Subcutaneous abdominal adipose tissue (tissue), 5 donors: ENCODE results near the gene RAG2.
A peak's percentile ranks its signal among the peaks of the same experiment; 100 is the strongest.

Source experiments
- H3K27ac ChIP-seq: one replicate; pipeline ENCODE4 v1.7.0; 2013; ENCODE audit warnings: low read depth, mild to moderate bottlenecking, inconsistent platforms, low read length, moderate library complexity
- H3K27me3 ChIP-seq, 5 donors: one replicate each; pipeline ENCODE4 v1.7.0; 2013; ENCODE audit warnings: low read length in 5 of 5, inconsistent platforms in 1 of 5; ENCODE audit not compliant: control insufficient read depth in 5 of 5, insufficient read depth in 4 of 5
- H3K36me3 ChIP-seq, 5 donors: one replicate each; pipeline ENCODE4 v1.7.0; 2013; ENCODE audit warnings: low read length in 5 of 5; ENCODE audit not compliant: control insufficient read depth in 5 of 5, insufficient read depth in 5 of 5
- H3K4me1 ChIP-seq, 5 donors: one replicate each; pipeline ENCODE4 v1.7.0; 2013; ENCODE audit warnings: low read length in 5 of 5, mild to moderate bottlenecking in 3 of 5, moderate library complexity in 1 of 5; ENCODE audit not compliant: control insufficient read depth in 5 of 5, insufficient read depth in 5 of 5
- H3K4me3 ChIP-seq, 5 donors: one replicate each; pipeline ENCODE4 v1.7.0; 2013; ENCODE audit warnings: low read length in 5 of 5, low read depth in 1 of 5
- H3K9ac ChIP-seq, 5 donors: one replicate each; pipeline ENCODE4 v1.7.0; 2013; ENCODE audit warnings: low read length in 5 of 5, mild to moderate bottlenecking in 4 of 5, moderate library complexity in 3 of 5
- H3K9me3 ChIP-seq, 5 donors: one replicate each; pipeline ENCODE4 v1.7.0; 2013; ENCODE audit warnings: low read length in 5 of 5; ENCODE audit not compliant: control insufficient read depth in 5 of 5
- donor health status: healthy.
- donor health status: healthy.
- donor health status: healthy.
- donor health status: healthy.
- donor health status: healthy.

Gene RAG2

GRCh38 chr11:36601155-36601554 lies 3.1 kb upstream of the RAG2 start:
- no peaks in the 10 kb centered on the region for H3K4me1 ChIP-seq
- no peak overlapping the region for H3K4me3 ChIP-seq
- H3K9me3 ChIP-seq = no peaks in the 10 kb centered on the region
- no peaks in the 10 kb centered on the region for H3K36me3 ChIP-seq
- H3K27ac ChIP-seq = no peak overlapping the region
- H3K9ac ChIP-seq = no peak overlapping the region
- no peaks in the 10 kb centered on the region for H3K27me3 ChIP-seq

GRCh38 chr11:36600180-36600579 lies 2.1 kb upstream of the RAG2 start:
- Histone ChIP-seq H3K9me3 (no peaks in the 10 kb centered on the region), H3K36me3 (no peaks in the 10 kb centered on the region), H3K4me1 (peaks cover 0 to 6% (median 5%) of the 10 kb centered on the region in 5 donors), H3K27me3 (no peaks in the 10 kb centered on the region), H3K9ac (no peak overlapping the region), H3K4me3 (no peak overlapping the region), H3K27ac (no peak overlapping the region)

DNA sequence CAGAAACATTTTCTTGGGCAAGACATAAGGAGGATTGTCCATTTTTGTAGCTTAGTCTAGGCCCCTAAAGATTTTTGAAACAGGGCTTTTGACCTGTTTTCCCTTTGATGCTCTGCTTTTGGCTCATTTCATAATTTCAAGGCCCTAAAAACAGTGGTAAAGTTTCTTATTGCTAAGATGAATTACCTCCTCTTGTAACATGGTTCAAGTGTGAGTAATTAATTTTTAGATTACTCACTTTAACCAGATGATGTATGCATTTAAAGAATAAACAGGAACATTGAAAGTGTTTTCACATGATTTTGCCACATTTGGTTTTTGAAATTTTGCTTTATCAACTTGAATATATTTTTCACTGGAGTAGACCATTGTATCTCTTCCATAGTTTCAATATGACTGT lies 1.2 kb downstream of the RAG2 start:
- H3K4me3 ChIP-seq = no peak overlapping the region
- no peak overlapping the region for H3K27ac ChIP-seq
- peaks cover 0 to 13% (median 11%) of the 10 kb centered on the region in 5 donors for H3K4me1 ChIP-seq
- no peaks in the 10 kb centered on the region for H3K9me3 ChIP-seq
- H3K36me3 ChIP-seq = no peaks in the 10 kb centered on the region
- H3K27me3 ChIP-seq = peaks cover 0 to 4% (median 0%) of the 10 kb centered on the region in 5 donors
- H3K9ac ChIP-seq = no peak overlapping the region

GRCh38 chr11:36594316-36594989 lies 3.6 kb downstream of the RAG2 start, which contains the start of gene IFTAP:
IFTAP (plus strand) TSS chr11:36594502; CDS start chr11:36610104, 15,602 bp downstream.
- H3K27ac ChIP-seq = peak within 1 kb of the TSS; percentile 54
- peak within 1 kb of the TSS; percentile 81 to 96 (median 88) for H3K9ac ChIP-seq
- H3K4me3 ChIP-seq = peak within 1 kb of the TSS; percentile 88 to 100 (median 98)
- H3K27me3 ChIP-seq = peaks cover 0 to 6% (median 0%) of the 10 kb centered on the region in 5 donors
- no peaks in the 10 kb centered on the region for H3K36me3 ChIP-seq
- no peaks in the 10 kb centered on the region for H3K9me3 ChIP-seq
- peaks cover 0 to 13% (median 11%) of the 10 kb centered on the region in 5 donors for H3K4me1 ChIP-seq

DNA sequence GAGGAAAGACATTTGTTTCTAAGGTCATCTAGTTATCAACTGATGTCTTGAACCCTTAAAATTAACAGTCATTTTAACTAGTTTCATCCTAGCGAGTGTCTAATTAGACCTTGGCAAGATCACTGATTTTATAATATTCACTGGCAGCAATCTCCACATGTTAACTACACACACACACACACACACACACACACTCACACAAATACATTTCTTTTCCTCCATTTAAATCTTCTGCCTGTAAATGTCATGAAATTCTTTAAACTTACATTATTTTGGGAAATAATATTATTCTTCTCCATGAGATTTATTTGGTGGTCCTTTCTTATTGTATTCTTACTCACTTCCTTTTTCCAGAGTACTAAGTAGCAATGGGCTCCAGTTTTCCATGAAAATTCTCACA lies 6.6 kb downstream of the RAG2 start:
- Histone ChIP-seq H3K4me1 (peaks cover 0 to 13% (median 11%) of the 10 kb centered on the region in 5 donors), H3K27ac (no peak overlapping the region), H3K9me3 (no peaks in the 10 kb centered on the region), H3K27me3 (peaks cover 0 to 13% (median 0%) of the 10 kb centered on the region in 5 donors), H3K36me3 (no peaks in the 10 kb centered on the region), H3K4me3 (no peak overlapping the region), H3K9ac (no peak overlapping the region)

GRCh38 chr11:36590513-36590912 lies 7.5 kb downstream of the RAG2 start:
- Histone ChIP-seq H3K9ac (no peak overlapping the region), H3K4me3 (no peak overlapping the region), H3K36me3 (no peaks in the 10 kb centered on the region), H3K27ac (no peak overlapping the region), H3K9me3 (no peaks in the 10 kb centered on the region), H3K4me1 (peaks cover 0 to 11% (median 9%) of the 10 kb centered on the region in 5 donors), H3K27me3 (peaks cover 0 to 13% (median 0%) of the 10 kb centered on the region in 5 donors)

DNA sequence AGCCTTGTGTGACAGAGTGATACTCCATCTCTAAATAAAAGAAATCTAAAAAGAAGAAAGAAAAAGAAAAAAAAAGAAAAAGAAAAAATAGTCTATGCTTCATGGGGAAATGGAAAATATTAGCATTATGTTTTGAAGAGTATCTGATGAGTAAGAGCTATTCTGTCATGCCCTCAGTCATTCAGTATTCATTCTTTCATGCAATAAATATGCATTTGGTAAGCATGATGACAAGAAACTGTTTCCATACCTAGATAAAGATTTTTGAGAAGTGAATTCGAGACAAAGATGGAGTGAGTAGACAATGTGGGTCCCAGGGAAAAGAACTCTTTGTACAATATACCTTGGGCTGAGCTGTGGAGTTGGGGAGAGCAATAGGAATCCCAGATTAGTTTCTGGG lies 9.9 kb downstream of the RAG2 start:
- Histone ChIP-seq H3K4me1 (no peaks in the 10 kb centered on the region), H3K27ac (no peak overlapping the region), H3K4me3 (no peak overlapping the region), H3K9me3 (no peaks in the 10 kb centered on the region), H3K36me3 (no peaks in the 10 kb centered on the region), H3K9ac (no peak overlapping the region), H3K27me3 (peaks cover 0 to 13% (median 0%) of the 10 kb centered on the region in 5 donors)

- Histone ChIP-seq H3K9ac (no peak overlapping the region), H3K4me1 (no peaks in the 10 kb centered on the region), H3K4me3 (no peak overlapping the region), H3K36me3 (no peaks in the 10 kb centered on the region), H3K9me3 (no peaks in the 10 kb centered on the region), H3K27ac (no peak overlapping the region), H3K27me3 (peaks cover 0 to 7% (median 0%) of the 10 kb centered on the region in 5 donors)
Measured at GRCh38 chr11:36586543-36586942, 11.5 kb downstream of the RAG2 start.

- Histone ChIP-seq H3K9me3 (no peaks in the 10 kb centered on the region), H3K36me3 (no peaks in the 10 kb centered on the region), H3K27ac (no peak overlapping the region), H3K27me3 (peaks cover 0 to 4% (median 0%) of the 10 kb centered on the region in 5 donors), H3K9ac (no peak overlapping the region), H3K4me3 (no peak overlapping the region), H3K4me1 (no peaks in the 10 kb centered on the region)
Measured at GRCh38 chr11:36583667-36584066, 14.4 kb downstream of the RAG2 start.

DNA sequence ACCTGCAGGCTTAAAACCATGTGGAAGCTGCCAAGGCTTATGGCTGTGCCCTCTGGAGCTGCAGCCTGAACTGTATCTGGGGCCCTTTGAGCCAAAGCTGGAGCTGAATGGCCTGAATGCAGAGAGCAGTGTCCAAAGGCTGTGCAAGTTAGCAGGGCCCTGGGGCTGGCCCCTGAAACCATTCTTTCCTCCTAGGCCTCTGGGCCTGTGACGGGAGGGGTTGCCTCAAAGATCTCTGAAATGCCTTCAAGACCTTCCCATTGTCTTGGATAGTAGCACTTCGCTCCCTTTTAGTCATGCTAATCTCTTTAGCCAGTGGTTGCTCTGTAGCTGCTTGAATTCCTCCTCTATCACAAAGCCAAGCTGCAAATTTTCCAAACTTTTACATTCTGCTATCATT lies 16.5 kb downstream of the RAG2 start:
- Histone ChIP-seq H3K4me1 (no peaks in the 10 kb centered on the region), H3K36me3 (no peaks in the 10 kb centered on the region), H3K9ac (no peak overlapping the region), H3K9me3 (no peaks in the 10 kb centered on the region), H3K27ac (no peak overlapping the region), H3K4me3 (no peak overlapping the region), H3K27me3 (no peaks in the 10 kb centered on the region)
